Adrenal gland (tissue), 5 donors: Measurements from ENCODE around the gene LBHD2.

Experiments used
- POLR2A ChIP-seq, 2 donors: fragments of 450-650 bp; IDR thresholded peaks; one replicate each; pipeline ENCODE4 v1.6.1; 2017; ENCODE audit warnings: antibody characterized with exemption in 2 of 2, mild to moderate bottlenecking in 2 of 2, moderate library complexity in 1 of 2
- TF ChIP-seq, protein P1 (sequence below), 6 experiments: fragments of 450-650 bp in 4 of 6; fragments of 200-600 bp in 2 of 6; sonication (generic) in 1 of 6; IDR thresholded peaks; 1 replicate in 5 of 6; 2 replicates in 1 of 6; pipeline versions ENCODE4 v1.5.1 to v1.8.0; 2016 to 2021; ENCODE audit warnings: antibody characterized with exemption in 6 of 6, mild to moderate bottlenecking in 2 of 6, moderate library complexity in 1 of 6
- donor health status: DM: no; HTN: no; CAD: no.

DNA sequence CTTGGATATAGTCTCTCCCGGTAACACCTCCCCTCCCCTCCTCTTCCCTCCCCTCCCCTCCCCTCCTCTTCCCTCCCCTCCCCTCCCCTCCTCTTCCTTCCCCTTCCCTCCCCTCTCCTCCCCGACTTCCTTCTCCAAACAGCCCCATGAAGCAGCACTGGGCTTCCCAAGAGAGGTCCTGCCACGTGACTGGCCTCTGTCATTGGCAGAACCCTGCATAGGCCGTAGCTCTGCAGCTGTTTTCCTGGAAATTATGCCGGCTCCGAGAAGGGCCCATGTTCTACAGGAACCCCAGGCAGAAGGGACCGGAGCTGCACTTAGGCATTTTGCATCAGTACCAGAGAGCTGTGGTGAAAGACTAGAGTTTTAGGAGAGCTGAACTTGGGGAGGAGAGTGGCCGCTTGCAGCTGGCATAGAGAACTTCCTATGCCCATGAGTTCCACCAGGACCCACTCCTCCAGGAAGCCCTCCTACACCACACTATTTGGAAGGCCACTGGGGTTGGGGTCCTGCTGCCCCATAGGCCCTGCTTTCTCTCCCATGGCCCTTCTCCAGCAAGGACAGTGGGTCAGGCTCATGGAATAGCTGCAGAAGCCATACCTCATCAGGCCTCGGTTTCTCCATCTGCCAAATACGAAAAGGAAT is 34.1 kb downstream of the LBHD2 start:
- TF ChIP-seq, protein P1, sequence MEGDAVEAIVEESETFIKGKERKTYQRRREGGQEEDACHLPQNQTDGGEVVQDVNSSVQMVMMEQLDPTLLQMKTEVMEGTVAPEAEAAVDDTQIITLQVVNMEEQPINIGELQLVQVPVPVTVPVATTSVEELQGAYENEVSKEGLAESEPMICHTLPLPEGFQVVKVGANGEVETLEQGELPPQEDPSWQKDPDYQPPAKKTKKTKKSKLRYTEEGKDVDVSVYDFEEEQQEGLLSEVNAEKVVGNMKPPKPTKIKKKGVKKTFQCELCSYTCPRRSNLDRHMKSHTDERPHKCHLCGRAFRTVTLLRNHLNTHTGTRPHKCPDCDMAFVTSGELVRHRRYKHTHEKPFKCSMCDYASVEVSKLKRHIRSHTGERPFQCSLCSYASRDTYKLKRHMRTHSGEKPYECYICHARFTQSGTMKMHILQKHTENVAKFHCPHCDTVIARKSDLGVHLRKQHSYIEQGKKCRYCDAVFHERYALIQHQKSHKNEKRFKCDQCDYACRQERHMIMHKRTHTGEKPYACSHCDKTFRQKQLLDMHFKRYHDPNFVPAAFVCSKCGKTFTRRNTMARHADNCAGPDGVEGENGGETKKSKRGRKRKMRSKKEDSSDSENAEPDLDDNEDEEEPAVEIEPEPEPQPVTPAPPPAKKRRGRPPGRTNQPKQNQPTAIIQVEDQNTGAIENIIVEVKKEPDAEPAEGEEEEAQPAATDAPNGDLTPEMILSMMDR (IDR thresholded peaks at IDR 0.05), result no peak
- no peak for TF ChIP-seq POLR2A (IDR thresholded peaks at IDR 0.05)
